OCI-LY7 (cell line): ENCODE results near the gene ACER1.

Source experiments
- CTCF ChIP-seq: fragments of 200-600 bp; sonication (generic); conservative IDR thresholded peaks from 2 replicates; pipeline ENCODE4 v1.5.1; 2014; ENCODE audit warnings: mild to moderate bottlenecking, antibody characterized with exemption, low read length, moderate library complexity, mixed read lengths
- EZH2phosphoT487 ChIP-seq: fragments of 200-600 bp; sonication (generic); IDR thresholded peaks from 2 replicates; pipeline ENCODE4 v1.6.1; 2018; ENCODE audit warnings: low read depth, borderline replicate concordance, mild to moderate bottlenecking, mixed run types, antibody characterized with exemption, low read length, moderate library complexity, mixed read lengths

- TF ChIP-seq CTCF (no peak), EZH2phosphoT487 (no peak)
Observed at GRCh38 chr19:6260376-6260775, 73.0 kb downstream of the ACER1 start.
